Stimulated activated CD8-positive, alpha-beta memory T cell treated with anti-CD3 and anti-CD28 coated beads, Interleukin-2, amount 100 ng/mL, for 1 hour (primary cell): ENCODE results near the gene FUT6.

Source experiments
- DNase-seq, 2 donors: peaks; one replicate each; pipeline ENCODE4 v3.0.0-alpha.2; 2020; ENCODE audit warnings: low read depth in 2 of 2

Gene FUT6

GRCh38 chr19:5805462-5806132 lies 33.9 kb downstream of the FUT6 start:
- peak in 1 of 2 donors; percentile 31 for DNase-seq

- peak in 1 of 2 donors; percentile 33 for DNase-seq
These were observed 34.7 kb downstream of the FUT6 start, which contains the start of gene NRTN for GRCh38 chr19:5804516-5805461. Gene NRTN (plus strand): TSS chr19:5805067. CDS start chr19:5824166, 19,099 bp downstream.

GRCh38 chr19:5803752-5804515 lies 35.6 kb downstream of the FUT6 start:
- peak; percentile 76 to 79 for DNase-seq

- no peak for DNase-seq
These were observed 36.1 kb downstream of the FUT6 start for GRCh38 chr19:5803441-5803751.

- DNase-seq = no peak
These were observed 37.5 kb downstream of the FUT6 start for GRCh38 chr19:5801796-5802619.

GRCh38 chr19:5800361-5801270 lies 38.9 kb downstream of the FUT6 start:
- no peak for DNase-seq

GRCh38 chr19:5799247-5800241 lies 40.0 kb downstream of the FUT6 start:
- no peak for DNase-seq

- DNase-seq = no peak
These were observed 41.3 kb downstream of the FUT6 start for GRCh38 chr19:5798244-5798643.

GRCh38 chr19:5795382-5795919 lies 44.1 kb downstream of the FUT6 start:
- DNase-seq = no peak

GRCh38 chr19:5793188-5793587 lies 46.3 kb downstream of the FUT6 start:
- no peak for DNase-seq

GRCh38 chr19:5792224-5792623 lies 47.3 kb downstream of the FUT6 start:
- no peak for DNase-seq

GRCh38 chr19:5790559-5791520 lies 48.7 kb downstream of the FUT6 start, which contains the start of gene DUS3L:
Gene DUS3L (minus strand): TSS chr19:5791163. CDS start chr19:5791141, 22 bp downstream.
- peak; percentile 88 to 92 for DNase-seq

- DNase-seq = no peak
These were observed 49.5 kb downstream of the FUT6 start for GRCh38 chr19:5789886-5790558.

GRCh38 chr19:5789351-5789761 lies 50.1 kb downstream of the FUT6 start:
- DNase-seq = no peak

GRCh38 chr19:5788422-5788821 lies 51.1 kb downstream of the FUT6 start:
- no peak for DNase-seq

- no peak for DNase-seq
These were observed 51.9 kb downstream of the FUT6 start for GRCh38 chr19:5787409-5788182.
